HG03521 (cell line): ENCODE data around the gene KIAA0825.
"Not testable (repeated sequence)": the region's sequence is repeated elsewhere in the genome, so short reads cannot be mapped to it uniquely, and the experiment has no call there.

ENCODE experiments used
- ATAC-seq: cut with Tn5 transposase; IDR thresholded peaks from one replicate; pipeline ENCODE4 v1.9.1; 2021; ENCODE audit warnings: mild to moderate bottlenecking, moderate library complexity; ENCODE audit not compliant: unreplicated experiment

Gene KIAA0825

DNA sequence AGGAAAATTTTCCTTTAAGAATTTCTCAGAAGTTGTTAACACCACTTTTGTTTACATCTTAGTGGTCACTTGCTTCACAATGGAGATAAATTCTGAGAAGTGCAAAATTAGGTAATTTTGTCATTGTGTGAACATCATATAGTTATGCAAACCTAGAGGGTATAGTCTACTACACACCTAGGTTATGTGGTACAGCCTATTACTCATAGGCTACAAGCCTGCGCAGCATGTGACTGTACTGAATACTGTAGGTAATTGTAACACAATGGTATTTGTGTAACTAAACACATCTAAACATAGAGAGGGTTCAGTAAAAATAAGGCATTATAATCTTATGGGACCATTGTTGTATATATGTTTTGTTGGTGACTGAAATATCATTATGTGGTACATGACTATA is 488.3 kb downstream of the KIAA0825 start:
- ATAC-seq: no peak

GRCh38 chr5:94125107-94125506 is 493.3 kb downstream of the KIAA0825 start:
- no peak for ATAC-seq

- not testable (repeated sequence) for ATAC-seq
Observed at GRCh38 chr5:94116317-94116716, 502.1 kb downstream of the KIAA0825 start.

- no peak for ATAC-seq
Observed at GRCh38 chr5:94113087-94113486, 505.3 kb downstream of the KIAA0825 start.

- ATAC-seq: peak; percentile 100
Observed at GRCh38 chr5:94111209-94112004, 507.0 kb downstream of the KIAA0825 start.

- no peak for ATAC-seq
Observed at GRCh38 chr5:94103514-94104245, 514.7 kb downstream of the KIAA0825 start.
